Astrocyte of the spinal cord (primary cell): ENCODE data around the gene CACNG5.

Source experiments
- DNase-seq: peaks from one replicate; pipeline ENCODE4 v3.0.0; 2011; ENCODE audit warnings: low read depth, low spot score
- H3K4me3 ChIP-seq: 2 replicates; pipeline ENCODE4 v1.5.1; 2011; ENCODE audit warnings: low read depth, mild to moderate bottlenecking, low read length, moderate library complexity
- CTCF ChIP-seq: IDR thresholded peaks from 2 replicates; pipeline ENCODE4 v1.5.1; 2012; ENCODE audit warnings: low read depth, mild to moderate bottlenecking, low read length, inconsistent platforms
- in situ Hi-C: cut with HindIII; loops from 2 replicates; pipeline ENCODE4 v1.10.0; 2017; ENCODE audit warnings: low sequenced_read_pairs

CACNG5 gene

GRCh38 chr17:66809408-66809807 is 25.5 kb upstream of the CACNG5 start:
- no peak for DNase-seq
- in situ Hi-C loops, result no loop called here
- H3K4me3 ChIP-seq, result no peak overlapping the region
- no peak for TF ChIP-seq CTCF

DNA sequence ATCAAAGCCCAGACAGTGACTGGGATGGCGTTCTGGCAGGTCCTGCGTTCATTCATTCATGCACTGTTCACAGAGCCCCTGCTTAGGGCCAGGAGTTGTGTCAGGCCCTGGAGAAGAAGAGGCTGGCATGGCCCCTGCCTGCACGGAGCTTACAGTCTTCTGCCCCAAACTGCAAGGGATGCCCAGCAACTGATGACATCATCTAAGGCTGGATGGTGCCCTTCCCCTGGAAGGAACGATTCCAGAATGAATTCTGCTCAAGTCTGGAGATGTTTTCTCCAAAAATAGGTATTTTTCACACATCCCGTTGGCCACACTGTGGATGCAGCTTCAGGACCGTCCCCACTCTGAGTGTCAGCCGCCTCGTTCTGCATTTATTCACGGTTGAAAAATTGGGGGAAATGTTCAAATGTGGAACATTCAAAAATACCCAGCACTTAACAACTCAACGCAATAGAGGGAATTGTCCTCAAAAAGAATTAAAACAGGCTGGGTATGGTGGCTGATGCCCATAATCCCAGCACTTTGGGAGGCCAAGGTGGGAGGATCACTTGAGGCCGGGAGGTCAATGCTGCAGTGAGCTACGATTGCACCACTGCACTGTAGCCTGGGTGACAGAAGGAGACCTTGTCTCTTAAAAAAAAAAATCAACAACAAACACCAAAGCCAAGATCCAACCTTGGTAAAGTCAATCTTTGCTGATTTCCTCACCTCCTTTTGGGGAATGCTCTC is 23.8 kb upstream of the CACNG5 start:
- in situ Hi-C loops, result no loop called here
- TF ChIP-seq CTCF, result no peak
- H3K4me3 ChIP-seq, result no peak overlapping the region
- no peak for DNase-seq

DNA sequence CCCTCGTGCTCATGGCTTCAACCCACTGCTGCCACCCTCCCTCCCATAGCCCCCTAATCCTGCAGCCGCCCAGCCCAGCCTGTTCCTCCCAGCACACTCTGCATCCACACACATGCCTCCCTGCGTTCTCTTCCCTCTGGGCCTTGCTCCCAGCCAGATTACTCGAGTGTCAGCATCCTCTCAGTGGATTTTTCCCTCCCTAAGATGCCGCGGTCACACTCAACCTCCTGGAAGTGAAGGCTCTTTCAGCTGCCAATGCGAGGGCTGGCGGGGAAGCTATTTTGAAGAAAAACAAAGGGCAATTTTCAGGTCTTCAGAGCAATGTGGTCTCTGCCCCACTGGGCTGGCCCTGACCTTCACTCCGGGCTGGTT is 23.2 kb upstream of the CACNG5 start:
- DNase-seq, result no peak
- in situ Hi-C loops, result no loop called here
- no peak for TF ChIP-seq CTCF
- no peak overlapping the region for H3K4me3 ChIP-seq

DNA sequence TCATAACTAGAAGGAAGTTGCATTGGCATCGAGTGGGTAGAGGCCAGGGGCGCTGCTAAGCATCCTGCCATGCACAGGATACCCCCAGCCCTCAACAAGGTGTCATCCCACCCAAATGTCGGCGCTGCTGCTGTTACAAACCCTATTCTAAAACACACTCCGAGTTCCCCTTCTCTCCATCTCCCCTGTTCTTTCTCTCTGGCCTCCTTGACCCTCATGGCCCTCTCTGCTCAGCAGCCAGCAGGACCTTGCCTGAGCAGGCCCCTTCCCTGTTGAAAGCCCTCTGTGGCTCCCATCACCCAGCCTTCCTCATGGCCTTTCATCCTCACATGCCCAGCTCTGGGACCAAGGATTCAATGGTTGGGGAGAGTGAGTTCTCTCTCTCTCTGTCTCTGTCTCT is 22.3 kb upstream of the CACNG5 start:
- no peak overlapping the region for H3K4me3 ChIP-seq
- TF ChIP-seq CTCF, result no peak
- DNase-seq, result no peak
- in situ Hi-C loops, result no loop called here

- in situ Hi-C loops, result no loop called here
- DNase-seq, result no peak
- no peak overlapping the region for H3K4me3 ChIP-seq
- no peak for TF ChIP-seq CTCF
These were observed 21.6 kb upstream of the CACNG5 start for GRCh38 chr17:66813296-66813695.

DNA sequence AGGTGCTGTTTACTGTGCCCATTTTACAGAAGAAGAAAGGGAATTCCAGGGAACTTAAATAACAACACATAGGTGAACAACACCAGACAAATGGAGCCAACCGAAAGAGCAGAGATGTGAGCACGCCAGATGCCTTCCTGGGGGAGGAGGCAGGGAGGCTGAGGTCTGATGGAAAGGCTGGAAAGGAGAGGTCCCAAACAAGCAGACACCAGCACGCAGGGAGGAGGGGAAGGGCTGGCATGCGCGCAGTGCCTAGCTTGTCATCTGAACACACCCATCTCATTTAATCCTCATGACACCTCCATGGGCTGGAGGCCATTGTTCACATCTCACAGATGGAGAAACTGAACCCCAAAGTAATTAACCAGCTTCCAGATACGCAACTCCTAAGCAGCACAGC is 20.9 kb upstream of the CACNG5 start:
- in situ Hi-C loops, result no loop called here
- no peak for TF ChIP-seq CTCF
- H3K4me3 ChIP-seq, result no peak overlapping the region
- no peak for DNase-seq
